Measurements from ENCODE around the gene CACNA1C. TPM values are rescaled to one million over a fixed set of nuclear protein-coding genes. Genes with fewer than 3 reads are reported as not detected.

CACNA1C gene
- total and polyA plus RNA-seq, 2 donors (not counting 1 experiment from before 2014, with no cell fraction given) = 0.01 to 0.02 TPM

DNA sequence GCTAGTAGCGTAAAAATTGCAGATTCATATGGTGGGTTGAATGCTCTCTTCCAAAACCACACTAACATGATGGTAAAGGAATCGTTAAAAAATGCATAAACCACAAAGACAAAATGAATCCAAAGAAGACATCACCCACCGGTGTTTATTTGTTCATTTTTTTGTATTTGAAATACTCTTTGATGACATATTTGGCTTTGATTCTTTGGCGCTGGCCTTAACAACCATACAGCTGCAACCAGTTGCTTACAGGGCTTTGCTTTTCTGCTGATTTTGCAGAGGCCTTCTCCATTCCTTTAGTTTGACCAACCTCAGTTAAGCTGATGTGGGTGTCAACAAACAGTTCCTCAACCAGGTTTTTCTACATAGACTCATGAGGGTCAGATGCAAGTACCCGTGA, 103.5 kb downstream of the CACNA1C start:
- Mint-ChIP-seq H3K9me3 (ENCODE audit: insufficient read depth) (no peaks in the 10 kb centered on the region), H3K4me1 (no peaks in the 10 kb centered on the region), H3K27me3 (peaks cover 7% of the 10 kb centered on the region), H3K27ac (no peak overlapping the region), H3K4me3 (no peak overlapping the region)
- Histone ChIP-seq H3K27ac (ENCODE audit: low read length in 2 of 2) (no peak overlapping the region), H3K4me3 (ENCODE audit: control extremely low read depth in 1 of 5, extremely low read depth in 1 of 5, insufficient read depth in 1 of 5, low read depth in 2 of 5, low read length in 4 of 5) (no peak overlapping the region), H3K27me3 (replicated peaks in 1 of 4; ENCODE audit: control extremely low read depth in 1 of 4, control insufficient read depth in 3 of 4, insufficient read depth in 4 of 4, low read length in 3 of 4) (peaks cover 0 to 7% (median 0%) of the 10 kb centered on the region in 4 experiments), H2AFZ (ENCODE audit: insufficient read depth, low read depth, low read length, poor library complexity, severe bottlenecking) (no peak overlapping the region), H3K79me2 (ENCODE audit: control insufficient read depth, insufficient read depth, low read length) (no peaks in the 10 kb centered on the region), H4K20me1 (ENCODE audit: control insufficient read depth, insufficient read depth, low read length, poor library complexity, severe bottlenecking) (no peaks in the 10 kb centered on the region), H3K36me3 (replicated peaks in 1 of 2; ENCODE audit: control extremely low read depth in 1 of 2, control insufficient read depth in 1 of 2, extremely low read depth in 1 of 2, insufficient read depth in 2 of 2, low read length in 1 of 2) (no peaks in the 10 kb centered on the region), H3K9me3 (ENCODE audit: control extremely low read depth in 1 of 3, control insufficient read depth in 2 of 3, insufficient read depth in 1 of 3, low read length in 2 of 3) (no peaks in the 10 kb centered on the region), H3K9ac (ENCODE audit: low read length) (no peak overlapping the region), H3K4me2 (replicated peaks; ENCODE audit: low read depth, low read length, poor library complexity, severe bottlenecking) (no peak overlapping the region), H3K4me1 (ENCODE audit: control insufficient read depth in 2 of 2, insufficient read depth in 2 of 2, low read length in 2 of 2) (no peaks in the 10 kb centered on the region)
- WGBS (ENCODE audit: insufficient coverage) = 100% methylated on average over 1 of the region's 5 CpGs
- DNase-seq (no peak), ATAC-seq (ENCODE audit: low read depth) (no peak)
- TF ChIP-seq, protein P1, sequence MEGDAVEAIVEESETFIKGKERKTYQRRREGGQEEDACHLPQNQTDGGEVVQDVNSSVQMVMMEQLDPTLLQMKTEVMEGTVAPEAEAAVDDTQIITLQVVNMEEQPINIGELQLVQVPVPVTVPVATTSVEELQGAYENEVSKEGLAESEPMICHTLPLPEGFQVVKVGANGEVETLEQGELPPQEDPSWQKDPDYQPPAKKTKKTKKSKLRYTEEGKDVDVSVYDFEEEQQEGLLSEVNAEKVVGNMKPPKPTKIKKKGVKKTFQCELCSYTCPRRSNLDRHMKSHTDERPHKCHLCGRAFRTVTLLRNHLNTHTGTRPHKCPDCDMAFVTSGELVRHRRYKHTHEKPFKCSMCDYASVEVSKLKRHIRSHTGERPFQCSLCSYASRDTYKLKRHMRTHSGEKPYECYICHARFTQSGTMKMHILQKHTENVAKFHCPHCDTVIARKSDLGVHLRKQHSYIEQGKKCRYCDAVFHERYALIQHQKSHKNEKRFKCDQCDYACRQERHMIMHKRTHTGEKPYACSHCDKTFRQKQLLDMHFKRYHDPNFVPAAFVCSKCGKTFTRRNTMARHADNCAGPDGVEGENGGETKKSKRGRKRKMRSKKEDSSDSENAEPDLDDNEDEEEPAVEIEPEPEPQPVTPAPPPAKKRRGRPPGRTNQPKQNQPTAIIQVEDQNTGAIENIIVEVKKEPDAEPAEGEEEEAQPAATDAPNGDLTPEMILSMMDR (IDR thresholded peaks at IDR 0.05) = no peak
- TF ChIP-seq EZH2 (IDR thresholded peaks at IDR 0.05; ENCODE audit: borderline replicate concordance, insufficient read depth, low read depth, low read length, poor library complexity, severe bottlenecking) = no peak
- POLR2A ChIA-PET = no interaction called here
- intact Hi-C loops (cut with micrococcal nuclease) = no loop called here
- CTCF ChIA-PET = no interaction called here

DNA sequence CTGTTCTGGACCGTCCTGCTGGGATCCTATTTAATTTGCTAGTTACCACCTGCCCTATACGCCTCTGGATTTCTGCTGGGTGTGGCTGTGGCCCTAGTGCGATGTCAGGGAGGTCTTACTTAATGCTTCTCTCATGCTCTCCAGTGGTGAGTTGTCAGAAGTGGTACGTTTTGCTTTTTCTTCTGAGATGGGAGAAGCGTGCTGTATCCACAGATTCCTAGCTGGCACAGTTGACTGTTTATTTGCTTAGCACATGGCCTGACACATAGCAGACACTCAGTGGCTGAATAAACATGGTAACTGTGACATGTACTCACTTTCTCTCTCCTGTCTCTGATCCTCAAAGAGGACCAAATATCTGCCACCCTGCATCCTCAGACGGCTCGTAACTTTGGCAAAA, 107.3 kb downstream of the CACNA1C start:
- no peak overlapping the region for H2AFZ ChIP-seq (ENCODE audit: insufficient read depth, low read depth, low read length, poor library complexity, severe bottlenecking)
- ChIA-PET POLR2A (no interaction called here), CTCF (no interaction called here)
- intact Hi-C loops (cut with micrococcal nuclease) = no loop called here
- DNase-seq (no peak), ATAC-seq (ENCODE audit: low read depth) (no peak)
- no peaks in the 10 kb centered on the region for H3K4me1 Mint-ChIP-seq
- H3K27ac ChIP-seq (ENCODE audit: low read length in 2 of 2) = no peak overlapping the region
- no peaks in the 10 kb centered on the region for H3K36me3 ChIP-seq (replicated peaks in 1 of 2; ENCODE audit: control extremely low read depth in 1 of 2, control insufficient read depth in 1 of 2, extremely low read depth in 1 of 2, insufficient read depth in 2 of 2, low read length in 1 of 2)
- H3K27me3 ChIP-seq (replicated peaks in 1 of 4; ENCODE audit: control extremely low read depth in 1 of 4, control insufficient read depth in 3 of 4, insufficient read depth in 4 of 4, low read length in 3 of 4) = no peaks in the 10 kb centered on the region
- TF ChIP-seq, protein P1 (IDR thresholded peaks at IDR 0.05) = no peak
- TF ChIP-seq EZH2 (IDR thresholded peaks at IDR 0.05; ENCODE audit: borderline replicate concordance, insufficient read depth, low read depth, low read length, poor library complexity, severe bottlenecking) = no peak
- no peaks in the 10 kb centered on the region for H3K9me3 Mint-ChIP-seq (ENCODE audit: insufficient read depth)
- no peak overlapping the region for H3K4me3 ChIP-seq (ENCODE audit: control extremely low read depth in 1 of 5, extremely low read depth in 1 of 5, insufficient read depth in 1 of 5, low read depth in 2 of 5, low read length in 4 of 5)
- WGBS (ENCODE audit: insufficient coverage) = 84% methylated on average over 6 of the region's 7 CpGs
- H3K4me2 ChIP-seq (replicated peaks; ENCODE audit: low read depth, low read length, poor library complexity, severe bottlenecking) = no peak overlapping the region
- peaks cover 0 to 6% (median 0%) of the 10 kb centered on the region in 3 donors for H3K9me3 ChIP-seq (ENCODE audit: control extremely low read depth in 1 of 3, control insufficient read depth in 2 of 3, insufficient read depth in 1 of 3, low read length in 2 of 3)
- no peaks in the 10 kb centered on the region for H3K4me1 ChIP-seq (ENCODE audit: control insufficient read depth in 2 of 2, insufficient read depth in 2 of 2, low read length in 2 of 2)
- H4K20me1 ChIP-seq (ENCODE audit: control insufficient read depth, insufficient read depth, low read length, poor library complexity, severe bottlenecking) = no peaks in the 10 kb centered on the region
- H3K79me2 ChIP-seq (ENCODE audit: control insufficient read depth, insufficient read depth, low read length) = no peaks in the 10 kb centered on the region
- no peak overlapping the region for H3K27ac Mint-ChIP-seq
- H3K27me3 Mint-ChIP-seq = peaks cover 10% of the 10 kb centered on the region
- H3K9ac ChIP-seq (ENCODE audit: low read length) = no peak overlapping the region
- no peak overlapping the region for H3K4me3 Mint-ChIP-seq

Data from B cell (primary cell).